NCI-H2171 treated with DMSO at 0.1 percent for 48 hours (cell line): Measurements from ENCODE around the gene LEP.

Source experiments
- DNase-seq: peaks from one replicate; lab custom pipeline; 2025; lab: John Stamatoyannopoulos, UW

The LEP gene

DNA sequence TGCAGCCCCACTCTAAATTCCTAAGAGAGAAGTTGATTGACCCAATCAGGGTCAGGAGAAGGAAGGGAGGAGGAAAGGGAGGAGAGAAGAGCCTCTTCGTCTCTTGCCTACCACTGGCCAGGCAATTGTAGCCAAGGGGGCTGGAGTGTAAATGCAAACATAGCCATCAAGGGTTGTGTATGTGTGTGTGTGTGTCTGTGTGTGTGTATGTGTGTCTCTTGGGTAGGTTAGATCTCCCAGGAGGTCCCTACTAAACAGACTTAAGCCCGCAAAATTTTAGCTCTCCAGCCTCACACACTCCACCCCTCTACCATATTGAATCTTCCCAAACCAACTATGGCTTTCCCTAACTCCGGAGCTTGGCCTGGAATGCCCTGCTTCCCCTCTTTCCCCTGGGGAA is 3.8 kb downstream of the LEP start:
- DNase-seq: no peak

DNA sequence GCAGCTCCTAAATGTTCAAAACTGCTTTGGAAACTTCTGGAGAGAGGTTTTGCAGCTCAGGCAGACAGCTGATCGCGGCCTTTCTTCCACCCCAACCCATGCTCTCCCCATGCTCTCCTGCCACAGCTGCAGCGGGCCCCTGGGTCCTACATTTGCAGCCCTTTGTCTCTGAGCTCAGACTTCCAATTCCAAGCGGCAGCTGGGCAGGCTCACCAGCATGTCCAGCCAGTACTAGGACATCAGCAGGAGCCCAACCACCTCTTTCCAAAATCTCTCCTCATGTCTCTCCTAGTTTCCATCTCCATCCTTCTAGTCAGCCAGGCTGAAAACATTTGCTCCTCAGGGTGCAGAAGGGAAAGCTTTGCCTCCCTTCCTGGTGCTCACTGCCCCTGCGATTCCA is 6.0 kb downstream of the LEP start:
- no peak for DNase-seq

DNA sequence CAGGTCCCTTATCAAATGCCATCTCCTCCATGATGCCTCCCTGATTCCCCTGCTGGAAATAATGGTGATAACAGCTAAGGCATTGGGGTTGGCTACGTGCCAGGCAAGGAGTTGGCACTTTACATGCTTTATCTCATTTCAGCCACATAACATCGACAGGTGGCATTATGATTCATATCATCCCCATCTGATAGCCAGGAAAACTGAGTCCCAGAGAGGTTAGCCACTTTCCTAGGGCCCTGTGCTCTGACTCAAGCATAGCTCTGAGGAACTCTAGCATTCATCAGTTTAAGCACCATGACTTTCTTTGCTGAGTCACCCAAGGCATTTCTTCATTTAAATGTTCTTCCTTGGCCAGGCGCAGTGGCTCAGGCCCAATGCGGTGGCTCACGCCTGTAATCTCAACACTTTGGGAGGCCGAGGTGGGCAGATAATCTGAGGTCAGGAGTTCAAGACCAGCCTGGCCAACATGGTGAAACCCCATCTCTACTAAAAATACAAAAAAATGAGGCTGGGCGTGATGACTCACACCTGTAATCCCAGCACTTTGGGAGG is 6.6 kb downstream of the LEP start:
- DNase-seq: no peak

DNA sequence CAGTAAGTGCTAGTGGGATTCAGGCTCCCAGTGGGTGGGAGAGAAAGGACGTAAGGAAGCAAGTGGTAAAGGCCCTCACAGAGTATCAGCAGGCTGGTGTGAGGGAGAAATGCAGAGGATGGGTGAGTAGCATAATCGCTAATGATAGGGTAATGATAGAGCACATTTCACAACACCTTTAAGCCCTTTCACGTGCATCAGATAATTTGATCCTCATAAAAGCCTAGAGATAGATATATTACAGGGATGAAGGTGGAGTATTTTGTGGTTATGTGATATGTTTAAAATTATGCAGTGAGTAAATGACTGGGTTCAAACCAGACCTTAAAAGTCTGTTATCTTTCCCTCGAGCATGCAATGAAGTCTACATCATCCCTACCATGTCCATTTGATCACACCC is 10.3 kb downstream of the LEP start:
- DNase-seq: no peak

DNA sequence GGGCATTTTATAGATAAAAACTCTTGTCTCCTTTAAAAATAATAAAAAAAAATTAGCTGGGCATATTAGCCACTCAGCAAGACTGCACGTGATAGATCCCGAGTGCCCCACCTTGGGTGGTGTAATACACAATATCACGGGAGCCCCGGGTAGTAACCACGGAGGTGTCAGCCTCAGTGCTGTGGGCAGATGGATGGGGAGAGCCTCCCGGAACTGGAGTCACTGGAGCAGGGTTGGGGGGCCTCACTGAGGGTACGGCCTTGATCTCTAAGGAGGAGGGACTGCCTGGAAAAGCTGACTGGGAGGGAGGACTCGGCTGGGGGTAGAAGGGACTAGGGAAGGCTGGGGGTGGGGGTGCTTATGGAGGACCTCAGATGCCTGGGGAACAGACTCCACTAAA is 12.6 kb downstream of the LEP start:
- no peak for DNase-seq

DNA sequence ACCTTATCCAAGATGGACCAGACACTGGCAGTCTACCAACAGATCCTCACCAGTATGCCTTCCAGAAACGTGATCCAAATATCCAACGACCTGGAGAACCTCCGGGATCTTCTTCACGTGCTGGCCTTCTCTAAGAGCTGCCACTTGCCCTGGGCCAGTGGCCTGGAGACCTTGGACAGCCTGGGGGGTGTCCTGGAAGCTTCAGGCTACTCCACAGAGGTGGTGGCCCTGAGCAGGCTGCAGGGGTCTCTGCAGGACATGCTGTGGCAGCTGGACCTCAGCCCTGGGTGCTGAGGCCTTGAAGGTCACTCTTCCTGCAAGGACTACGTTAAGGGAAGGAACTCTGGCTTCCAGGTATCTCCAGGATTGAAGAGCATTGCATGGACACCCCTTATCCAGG is 13.4 kb downstream of the LEP start:
- DNase-seq: no peak

DNA sequence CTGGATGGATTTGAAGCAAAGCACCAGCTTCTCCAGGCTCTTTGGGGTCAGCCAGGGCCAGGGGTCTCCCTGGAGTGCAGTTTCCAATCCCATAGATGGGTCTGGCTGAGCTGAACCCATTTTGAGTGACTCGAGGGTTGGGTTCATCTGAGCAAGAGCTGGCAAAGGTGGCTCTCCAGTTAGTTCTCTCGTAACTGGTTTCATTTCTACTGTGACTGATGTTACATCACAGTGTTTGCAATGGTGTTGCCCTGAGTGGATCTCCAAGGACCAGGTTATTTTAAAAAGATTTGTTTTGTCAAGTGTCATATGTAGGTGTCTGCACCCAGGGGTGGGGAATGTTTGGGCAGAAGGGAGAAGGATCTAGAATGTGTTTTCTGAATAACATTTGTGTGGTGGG is 14.2 kb downstream of the LEP start:
- DNase-seq: no peak

DNA sequence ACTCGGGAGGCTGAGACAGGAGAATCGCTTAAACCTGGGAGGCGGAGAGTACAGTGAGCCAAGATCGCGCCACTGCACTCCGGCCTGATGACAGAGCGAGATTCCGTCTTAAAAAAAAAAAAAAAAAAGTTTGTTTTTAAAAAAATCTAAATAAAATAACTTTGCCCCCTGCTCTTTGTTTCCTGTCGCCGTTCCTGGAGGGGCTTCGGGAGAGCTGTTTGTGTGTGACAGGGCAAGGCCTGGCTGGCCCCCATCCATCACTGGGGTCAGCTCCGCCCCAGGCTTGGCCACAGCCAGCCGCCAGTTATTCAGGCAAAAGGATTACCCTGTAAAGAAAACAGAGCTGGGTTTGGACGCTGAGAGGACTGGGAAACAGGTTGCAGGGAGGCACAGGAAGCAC is 16.4 kb downstream of the LEP start:
- DNase-seq: no peak

DNA sequence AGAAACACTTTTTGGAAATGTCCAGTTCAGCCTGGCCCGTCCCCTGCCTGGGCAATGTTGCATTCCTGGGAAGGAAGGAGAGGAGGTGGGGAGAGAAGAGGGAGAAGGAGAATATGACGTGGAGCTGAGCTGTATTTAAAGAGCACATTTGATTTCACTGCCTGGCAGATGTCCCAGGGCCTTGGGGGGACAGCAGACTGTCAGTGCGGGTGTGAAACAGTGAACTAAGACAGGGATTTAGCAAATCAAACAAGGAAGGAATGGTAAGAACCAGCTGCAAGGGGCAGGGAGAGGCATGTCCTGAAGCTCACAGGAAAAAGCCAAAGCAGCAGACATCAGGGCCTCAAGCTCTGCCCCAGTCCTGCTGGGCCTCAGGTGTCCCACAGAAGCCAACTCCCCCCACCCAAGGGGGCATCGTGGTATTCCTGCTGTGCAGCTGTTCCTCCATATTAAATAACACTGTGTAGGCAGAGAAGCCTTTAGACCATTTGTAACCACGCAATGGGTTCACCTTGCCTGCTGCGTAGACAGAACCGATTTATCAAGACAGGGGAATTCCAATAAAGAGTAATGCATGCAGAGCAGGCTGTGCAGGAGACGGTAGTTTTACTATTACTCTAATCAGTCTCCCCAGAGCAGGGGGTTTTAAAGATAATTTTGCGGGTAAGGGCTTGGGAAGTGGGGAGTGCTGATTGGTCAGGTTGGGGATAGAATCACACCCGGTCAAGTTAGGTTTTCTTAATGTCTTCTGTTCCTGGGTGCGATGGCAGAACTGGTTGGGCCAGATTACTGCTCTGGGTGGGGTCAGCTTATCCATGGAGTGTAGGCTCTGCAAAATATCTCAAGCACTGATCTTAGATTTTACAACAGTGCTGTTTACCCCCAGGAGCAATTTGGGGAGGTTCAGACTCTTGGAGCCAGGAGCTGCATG is 18.3 kb downstream of the LEP start:
- peak; percentile 91 for DNase-seq

DNA sequence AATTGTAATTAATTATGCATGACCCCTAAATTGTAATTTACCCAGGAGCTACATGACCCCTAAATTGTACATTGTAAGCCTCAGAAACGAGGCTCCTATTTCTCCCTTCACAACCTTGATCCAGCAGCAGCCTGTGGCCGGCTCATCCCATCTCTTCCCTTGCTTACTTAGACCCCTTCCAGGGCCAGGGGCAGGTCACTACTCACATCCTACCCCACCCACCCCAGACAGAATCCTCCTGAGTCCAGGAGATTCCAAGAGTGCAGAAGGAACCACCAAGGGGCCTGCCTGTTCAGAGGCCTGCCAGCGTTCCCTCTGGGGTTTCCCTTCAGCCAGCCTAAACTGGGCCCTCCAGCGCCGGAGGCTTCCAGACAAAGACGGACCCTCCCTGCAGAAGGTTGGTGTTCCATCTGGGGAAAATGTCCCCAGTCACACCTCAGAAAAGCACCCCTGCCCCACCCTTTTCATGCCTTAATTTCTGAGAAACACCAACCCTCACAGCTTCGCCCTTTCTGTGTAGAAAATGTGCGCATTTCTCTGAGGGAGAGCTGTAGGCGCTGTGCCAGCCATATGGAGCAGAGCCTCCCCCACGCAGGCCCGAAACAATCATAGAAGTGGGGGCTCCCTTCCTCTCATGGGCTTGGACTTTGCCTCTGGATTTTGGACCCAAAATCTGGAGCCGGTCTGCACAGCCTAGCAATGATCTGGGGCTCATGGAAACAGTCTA is 19.2 kb downstream of the LEP start:
- DNase-seq: no peak

DNA sequence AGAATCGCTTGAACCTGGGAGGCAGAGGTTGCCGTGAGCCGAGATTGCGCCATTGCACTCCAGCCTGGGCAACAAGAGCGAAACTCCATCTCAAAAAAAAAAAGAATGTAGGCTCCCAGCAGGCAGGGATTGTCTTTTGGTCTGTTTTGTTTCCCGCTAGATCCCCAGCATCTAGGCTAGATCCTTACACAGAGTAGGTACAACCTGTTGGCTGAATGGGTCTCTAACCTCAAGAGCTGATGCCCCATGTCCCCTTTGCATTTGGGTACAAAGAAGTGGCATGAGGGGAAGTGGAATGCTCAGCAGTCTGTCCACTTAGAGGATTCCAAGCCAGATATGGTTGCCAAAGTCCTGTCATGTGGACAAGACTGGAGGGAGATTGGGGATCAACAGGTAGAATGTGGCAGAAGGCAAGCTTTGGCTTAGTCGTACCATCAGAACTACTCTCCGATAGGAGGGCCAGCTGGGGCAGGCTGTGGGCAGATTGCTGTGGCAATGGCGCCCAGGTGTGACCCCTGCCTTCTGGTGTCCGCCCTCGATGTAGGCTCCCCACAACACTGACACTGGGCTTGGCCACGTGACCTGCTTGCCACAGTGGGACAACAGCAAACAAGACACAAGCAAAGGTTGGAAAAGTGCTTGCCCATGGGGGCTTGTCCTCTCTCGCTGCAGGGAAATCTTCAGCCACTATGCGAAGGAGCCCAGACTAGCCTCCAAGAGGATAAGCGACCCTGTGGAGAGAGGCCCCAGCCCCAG is 21.4 kb downstream of the LEP start:
- no peak for DNase-seq

DNA sequence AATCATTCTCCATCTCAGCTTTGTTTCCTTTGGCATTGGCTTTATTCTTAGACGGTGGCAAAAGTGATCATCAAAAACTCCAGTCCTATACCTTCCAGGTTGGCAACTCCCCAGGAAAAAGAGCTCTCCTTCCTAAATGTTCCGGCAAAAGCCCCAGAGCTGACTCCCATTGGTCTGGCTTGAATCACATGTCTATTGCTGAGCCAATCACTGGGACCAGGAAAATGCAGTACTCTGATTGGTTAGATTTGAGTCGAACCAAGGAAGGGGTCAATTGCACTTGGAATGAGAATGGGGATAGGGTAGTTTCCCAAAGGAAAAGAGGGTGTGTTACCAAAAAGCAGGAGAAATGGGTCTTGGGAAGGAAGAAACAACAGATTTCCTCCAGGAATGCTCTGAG is 22.3 kb downstream of the LEP start:
- no peak for DNase-seq

DNA sequence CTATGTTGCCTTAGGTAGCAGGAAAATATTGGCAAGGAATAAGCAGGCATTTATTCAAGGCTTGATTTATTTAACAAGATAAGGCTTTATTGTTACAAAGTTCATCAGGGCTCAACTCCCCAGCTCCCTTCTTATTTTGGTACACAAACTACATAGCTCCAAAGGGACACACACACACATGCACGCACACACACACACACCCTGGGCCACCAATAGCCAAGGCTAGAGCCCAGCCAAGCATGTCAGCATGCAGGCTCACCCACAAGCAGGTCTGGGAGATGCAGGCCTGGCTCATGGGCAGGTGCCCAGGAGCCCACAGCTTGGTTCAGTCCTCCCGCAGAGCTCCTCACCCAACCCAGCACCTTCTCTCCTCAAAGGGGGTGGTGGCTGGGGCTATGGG is 23.4 kb downstream of the LEP start:
- DNase-seq: no peak

DNA sequence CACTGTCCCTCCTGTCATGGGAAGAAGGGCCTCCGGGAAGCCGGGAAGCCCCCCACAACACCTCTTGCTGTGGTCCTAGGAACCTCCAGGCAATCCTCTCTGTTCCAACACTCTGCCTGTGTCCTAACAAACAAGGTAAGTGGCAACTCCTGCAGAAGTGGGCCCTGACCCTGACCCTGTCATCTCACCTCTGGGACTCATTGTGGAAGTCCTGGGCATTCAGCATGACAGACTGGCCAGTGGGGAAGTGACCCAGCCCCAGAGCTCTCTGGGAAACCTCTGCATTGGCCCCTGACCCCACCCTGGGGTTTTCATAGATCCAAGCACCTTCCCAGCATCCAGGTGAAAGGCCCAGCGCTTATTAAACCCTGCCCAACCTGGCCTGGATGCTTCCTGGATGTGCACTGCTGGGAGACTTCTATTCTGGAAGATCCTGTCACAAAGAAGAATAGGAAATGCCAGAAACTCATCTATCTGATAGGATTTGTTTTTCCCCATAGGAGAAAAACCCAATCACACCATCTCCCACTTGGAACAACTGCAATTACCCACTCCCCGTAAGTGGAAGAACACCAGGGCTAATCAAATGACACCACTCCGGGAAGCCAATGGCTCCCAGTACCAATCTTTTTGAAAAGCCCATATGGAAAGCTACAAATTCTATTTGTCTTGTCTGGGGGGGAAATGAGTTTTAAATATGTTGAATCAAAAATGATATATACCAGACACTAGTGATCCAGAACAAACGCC is 24.3 kb downstream of the LEP start:
- no peak for DNase-seq

DNA sequence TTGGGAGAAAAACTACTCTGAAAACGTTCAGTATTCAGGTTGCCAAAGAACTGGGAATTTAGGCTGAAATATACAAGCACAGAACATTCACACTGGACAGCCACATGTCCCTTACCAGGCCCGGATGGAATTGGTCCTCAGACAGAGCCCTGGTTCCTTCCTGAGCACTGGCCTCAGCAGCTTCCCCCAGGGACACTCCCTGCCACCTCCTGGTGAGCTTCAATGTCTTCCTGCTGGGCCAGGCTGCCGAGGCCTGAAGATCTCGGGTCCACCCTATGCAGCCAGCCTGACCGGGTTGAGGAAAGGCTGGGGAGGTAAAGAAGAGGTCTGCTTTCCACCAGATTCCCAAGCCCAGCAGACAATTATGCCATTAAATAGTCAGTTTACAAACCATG is 24.8 kb downstream of the LEP start:
- no peak for DNase-seq

DNA sequence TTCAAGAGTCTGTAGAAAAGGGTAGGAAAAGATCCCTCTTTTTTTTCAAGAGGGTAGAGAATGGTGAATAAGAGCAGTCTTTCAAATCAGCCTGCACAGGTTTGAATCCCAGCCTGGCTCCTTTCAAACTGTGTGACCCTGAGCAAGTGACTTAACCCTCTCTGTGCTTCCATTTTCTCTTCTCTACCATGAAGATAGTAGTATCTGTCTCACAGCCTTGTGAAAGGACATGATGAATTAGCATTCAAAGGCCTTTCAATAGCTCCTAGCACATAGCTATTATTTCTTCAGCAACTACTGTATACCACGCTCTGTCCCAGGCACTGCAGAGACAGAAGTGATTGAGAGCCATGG is 25.4 kb downstream of the LEP start:
- DNase-seq: no peak

DNA sequence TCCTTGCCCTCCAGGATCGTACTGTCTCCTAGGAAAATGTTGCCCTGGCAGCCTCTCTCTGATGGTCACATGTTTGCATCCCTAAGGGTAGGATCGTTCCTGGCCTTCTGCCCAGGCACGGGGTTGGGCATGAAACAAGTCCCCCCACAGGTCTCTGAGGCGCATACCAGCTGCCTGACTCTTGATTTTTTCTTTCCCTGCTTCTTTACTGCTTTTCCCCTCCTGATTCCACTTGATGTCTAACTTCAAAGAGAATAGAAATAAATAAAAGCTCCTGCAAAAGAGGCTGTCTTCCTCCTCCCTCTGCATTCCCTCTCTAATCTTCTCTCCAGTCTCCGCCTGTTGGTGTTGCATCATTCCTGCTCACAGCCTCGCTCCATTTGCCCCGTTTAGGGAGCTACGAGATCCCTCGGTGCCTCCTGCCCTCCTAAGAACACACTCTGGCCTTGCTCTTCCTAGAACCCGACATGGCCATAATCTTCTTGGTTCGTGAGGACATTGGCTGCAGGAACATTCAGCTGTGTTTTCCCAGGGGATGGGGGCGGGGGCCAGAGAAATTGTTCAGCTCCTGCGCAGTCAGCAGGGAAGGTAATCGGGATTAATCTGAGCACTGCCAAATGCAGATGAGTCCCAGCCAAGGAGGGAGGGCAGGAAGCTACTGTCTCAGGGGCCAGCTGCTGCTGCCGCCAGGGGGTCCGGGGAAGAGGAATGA is 26.0 kb downstream of the LEP start:
- peak; percentile 92 for DNase-seq

DNA sequence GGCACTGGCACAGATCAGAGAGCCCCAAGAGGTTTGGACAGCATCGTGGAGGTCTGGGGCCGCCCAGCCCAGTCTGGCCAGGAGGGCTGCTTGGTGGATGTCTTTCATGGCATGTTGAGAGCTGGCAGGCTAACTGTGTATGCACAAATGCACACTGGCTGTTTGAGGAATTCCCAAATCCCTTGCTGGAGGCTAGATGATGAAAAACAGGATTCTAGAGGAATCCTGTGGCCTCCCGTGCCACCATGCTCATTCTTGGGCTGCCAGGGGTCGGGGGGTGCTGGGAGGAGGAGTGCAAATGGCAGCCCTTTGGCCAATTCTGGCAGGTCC is 26.5 kb downstream of the LEP start:
- no peak for DNase-seq

DNA sequence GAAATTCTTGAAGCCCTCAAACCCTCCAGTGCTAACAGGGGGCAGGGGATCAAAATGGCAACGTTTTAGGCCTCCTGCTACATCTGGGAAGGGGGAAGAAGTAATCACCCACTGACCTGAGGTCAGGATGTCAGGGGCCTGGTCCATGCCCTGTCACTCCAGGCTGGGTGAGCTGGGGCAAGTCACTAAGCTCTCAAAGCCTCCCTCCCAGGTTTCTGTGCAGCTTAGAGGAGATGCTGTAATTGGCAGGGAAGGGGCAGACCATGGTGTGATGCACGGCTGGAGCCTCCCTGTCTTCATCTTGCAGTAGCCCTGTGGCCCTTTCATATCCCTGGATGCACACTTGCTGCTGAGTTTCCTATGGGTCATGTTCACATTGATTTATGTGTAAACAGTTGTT is 27.2 kb downstream of the LEP start:
- DNase-seq: no peak

DNA sequence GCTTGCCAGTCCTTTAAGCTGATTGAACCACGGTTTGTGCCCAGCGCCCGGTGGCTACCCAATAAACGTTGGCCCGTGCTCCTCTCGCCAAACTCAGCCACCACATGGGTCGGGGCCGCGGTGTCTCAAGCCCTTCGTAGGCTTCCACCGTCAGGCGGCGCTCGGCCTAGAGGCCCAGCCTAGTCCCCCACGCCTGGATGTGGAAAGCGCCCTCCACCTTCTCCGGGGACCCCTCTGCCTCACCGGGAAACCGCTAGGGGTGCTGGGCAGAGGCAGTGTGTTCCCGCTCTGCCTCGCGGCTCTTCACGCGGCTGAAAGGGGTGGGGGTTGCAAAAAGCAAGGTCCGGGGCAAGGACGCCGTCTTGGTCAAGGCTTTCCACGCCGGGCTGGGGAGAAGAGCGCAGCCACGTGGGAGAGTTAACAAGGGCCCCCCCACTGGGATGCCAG is 29.8 kb downstream of the LEP start:
- no peak for DNase-seq

DNA sequence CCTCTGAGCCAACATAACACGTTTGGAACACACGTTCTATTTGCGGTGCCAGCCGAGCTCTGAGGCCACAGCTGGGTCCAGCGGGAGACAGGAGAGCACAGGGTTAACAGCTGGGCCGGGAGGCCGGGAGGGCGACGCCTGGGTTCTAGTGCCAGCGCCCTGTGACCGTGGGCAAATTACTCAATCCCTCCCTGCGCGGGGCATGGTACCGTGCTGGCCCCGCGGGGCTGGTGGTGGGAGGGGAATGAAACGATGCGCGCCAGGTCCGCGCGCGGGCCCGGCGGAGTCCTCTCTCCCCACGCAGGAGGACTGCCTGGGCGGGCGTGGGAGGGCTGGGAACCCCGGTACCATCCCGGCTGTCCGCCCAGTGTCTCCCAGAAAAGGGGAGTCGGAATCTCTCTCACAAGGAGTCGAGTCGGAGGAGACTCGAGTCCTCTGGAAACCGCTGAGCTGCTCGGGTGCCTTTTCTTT is 30.4 kb downstream of the LEP start:
- DNase-seq: no peak
